MG63 (cell line): ENCODE results near the gene SLC24A3. TPM values are rescaled to one million over a fixed set of nuclear protein-coding genes. Genes with fewer than 3 reads are reported as not detected.

Source experiments
- DNase-seq: peaks from one replicate; pipeline ENCODE4 v3.0.0-alpha.2; 2020
- H3K27me3 ChIP-seq: fragments of 250-450 bp; sonication (Bioruptor Pico); 2 replicates; pipeline ENCODE4 v1.5.1; 2020; ENCODE audit warnings: mild to moderate bottlenecking, moderate library complexity
- H3K36me3 ChIP-seq: fragments of 250-450 bp; sonication (Bioruptor Pico); 2 replicates; pipeline ENCODE4 v1.5.1; 2020; ENCODE audit warnings: mild to moderate bottlenecking, moderate library complexity
- H3K4me3 ChIP-seq: fragments of 250-450 bp; sonication (Bioruptor Pico); 2 replicates; pipeline ENCODE4 v1.5.1; 2020; ENCODE audit warnings: mild to moderate bottlenecking, moderate library complexity
- H3K9me3 ChIP-seq: fragments of 250-450 bp; sonication (Bioruptor Pico); 2 replicates; pipeline ENCODE4 v1.5.1; 2020; ENCODE audit warnings: mild to moderate bottlenecking, moderate library complexity
- total RNA-seq: library from RNA; depleted of rRNA; stranded (reverse); fragments of >200 nt; shearing (Covaris generic); gene quantifications from 2 replicates; pipeline ENCODE4 v1.2.3, GENCODE V29; 2014; ENCODE audit warnings: low replicate concordance

SLC24A3 gene
- total RNA-seq, 1 experiment from 2014 or later: not detected

GRCh38 chr20:19256906-19257595, 44.6 kb downstream of the SLC24A3 start:
- DNase-seq: no peak
- Histone ChIP-seq H3K36me3 (no peaks in the 10 kb centered on the region), H3K27me3 (no peaks in the 10 kb centered on the region), H3K4me3 (no peak overlapping the region), H3K9me3 (no peaks in the 10 kb centered on the region)

GRCh38 chr20:19257865-19258264, 45.4 kb downstream of the SLC24A3 start:
- no peaks in the 10 kb centered on the region for H3K9me3 ChIP-seq
- no peak for DNase-seq
- no peak overlapping the region for H3K4me3 ChIP-seq
- no peaks in the 10 kb centered on the region for H3K36me3 ChIP-seq
- H3K27me3 ChIP-seq: no peaks in the 10 kb centered on the region

- H3K9me3 ChIP-seq: no peaks in the 10 kb centered on the region
- no peak for DNase-seq
- H3K27me3 ChIP-seq: no peaks in the 10 kb centered on the region
- H3K4me3 ChIP-seq: no peak overlapping the region
- no peaks in the 10 kb centered on the region for H3K36me3 ChIP-seq
Measured at GRCh38 chr20:19259141-19259591, 46.7 kb downstream of the SLC24A3 start.

- H3K4me3 ChIP-seq: no peak overlapping the region
- H3K9me3 ChIP-seq: no peaks in the 10 kb centered on the region
- no peaks in the 10 kb centered on the region for H3K36me3 ChIP-seq
- DNase-seq: no peak
- H3K27me3 ChIP-seq: no peaks in the 10 kb centered on the region
Measured at GRCh38 chr20:19260412-19261090, 48.1 kb downstream of the SLC24A3 start.

- no peaks in the 10 kb centered on the region for H3K9me3 ChIP-seq
- no peaks in the 10 kb centered on the region for H3K36me3 ChIP-seq
- no peak for DNase-seq
- H3K27me3 ChIP-seq: no peaks in the 10 kb centered on the region
- H3K4me3 ChIP-seq: no peak overlapping the region
Measured at GRCh38 chr20:19264191-19264590, 51.7 kb downstream of the SLC24A3 start.

- no peaks in the 10 kb centered on the region for H3K9me3 ChIP-seq
- no peak overlapping the region for H3K4me3 ChIP-seq
- H3K36me3 ChIP-seq: no peaks in the 10 kb centered on the region
- no peak for DNase-seq
- no peaks in the 10 kb centered on the region for H3K27me3 ChIP-seq
Measured at GRCh38 chr20:19265646-19266374, 53.4 kb downstream of the SLC24A3 start.

- H3K4me3 ChIP-seq: no peak overlapping the region
- H3K36me3 ChIP-seq: no peaks in the 10 kb centered on the region
- H3K9me3 ChIP-seq: no peaks in the 10 kb centered on the region
- H3K27me3 ChIP-seq: no peaks in the 10 kb centered on the region
- no peak for DNase-seq
Measured at GRCh38 chr20:19268426-19268825, 56.0 kb downstream of the SLC24A3 start.

- DNase-seq: no peak
- no peak overlapping the region for H3K4me3 ChIP-seq
- no peaks in the 10 kb centered on the region for H3K9me3 ChIP-seq
- H3K36me3 ChIP-seq: no peaks in the 10 kb centered on the region
- no peaks in the 10 kb centered on the region for H3K27me3 ChIP-seq
Measured at GRCh38 chr20:19269737-19270340, 57.4 kb downstream of the SLC24A3 start.

GRCh38 chr20:19271879-19272651, 59.6 kb downstream of the SLC24A3 start:
- no peaks in the 10 kb centered on the region for H3K27me3 ChIP-seq
- H3K9me3 ChIP-seq: no peaks in the 10 kb centered on the region
- no peak for DNase-seq

GRCh38 chr20:19272976-19273654, 60.7 kb downstream of the SLC24A3 start:
- Histone ChIP-seq H3K9me3 (no peaks in the 10 kb centered on the region), H3K36me3 (no peaks in the 10 kb centered on the region), H3K27me3 (no peaks in the 10 kb centered on the region), H3K4me3 (no peak overlapping the region)
- no peak for DNase-seq

More at GRCh38 chr20:19271879-19272651, 59.6 kb downstream of the SLC24A3 start:
- Histone ChIP-seq H3K4me3 (no peak overlapping the region), H3K36me3 (no peaks in the 10 kb centered on the region)

- Histone ChIP-seq H3K36me3 (no peaks in the 10 kb centered on the region), H3K27me3 (no peaks in the 10 kb centered on the region), H3K4me3 (no peak overlapping the region), H3K9me3 (no peaks in the 10 kb centered on the region)
- no peak for DNase-seq
Measured at GRCh38 chr20:19274001-19274400, 61.6 kb downstream of the SLC24A3 start.

GRCh38 chr20:19274412-19275015, 62.1 kb downstream of the SLC24A3 start:
- no peaks in the 10 kb centered on the region for H3K9me3 ChIP-seq
- H3K36me3 ChIP-seq: no peaks in the 10 kb centered on the region
- no peaks in the 10 kb centered on the region for H3K27me3 ChIP-seq
- DNase-seq: no peak
- no peak overlapping the region for H3K4me3 ChIP-seq

- H3K36me3 ChIP-seq: no peaks in the 10 kb centered on the region
- no peak overlapping the region for H3K4me3 ChIP-seq
- no peak for DNase-seq
Measured at GRCh38 chr20:19275038-19275629, 62.7 kb downstream of the SLC24A3 start.

GRCh38 chr20:19275630-19276071, 63.2 kb downstream of the SLC24A3 start:
- no peaks in the 10 kb centered on the region for H3K27me3 ChIP-seq
- H3K4me3 ChIP-seq: no peak overlapping the region
- no peaks in the 10 kb centered on the region for H3K9me3 ChIP-seq
- no peak for DNase-seq
- H3K36me3 ChIP-seq: no peaks in the 10 kb centered on the region

More at GRCh38 chr20:19275038-19275629, 62.7 kb downstream of the SLC24A3 start:
- no peaks in the 10 kb centered on the region for H3K9me3 ChIP-seq
- H3K27me3 ChIP-seq: no peaks in the 10 kb centered on the region

GRCh38 chr20:19277381-19277780, 64.9 kb downstream of the SLC24A3 start:
- no peaks in the 10 kb centered on the region for H3K36me3 ChIP-seq
- no peaks in the 10 kb centered on the region for H3K9me3 ChIP-seq
- no peaks in the 10 kb centered on the region for H3K27me3 ChIP-seq
- H3K4me3 ChIP-seq: no peak overlapping the region
- no peak for DNase-seq
